ENCODE results near the gene OLFM1.

OLFM1 gene

GRCh38 chr9:135090081-135090480 lies 2.6 kb downstream of the OLFM1 start:
- DNase-seq (ENCODE audit: low spot score), result no peak

- DNase-seq (ENCODE audit: low spot score), result no peak
Measured at GRCh38 chr9:135090547-135090946, 3.1 kb downstream of the OLFM1 start.

- DNase-seq (ENCODE audit: low spot score), result no peak
Measured at GRCh38 chr9:135091545-135091944, 4.1 kb downstream of the OLFM1 start.

GRCh38 chr9:135093111-135093510 lies 5.6 kb downstream of the OLFM1 start:
- no peak for DNase-seq (ENCODE audit: low spot score)

GRCh38 chr9:135093911-135094584 lies 6.6 kb downstream of the OLFM1 start:
- DNase-seq (ENCODE audit: low spot score), result no peak

- DNase-seq (ENCODE audit: low spot score), result no peak
Measured at GRCh38 chr9:135095470-135096407, 8.3 kb downstream of the OLFM1 start.

GRCh38 chr9:135096408-135096895 lies 9.0 kb downstream of the OLFM1 start:
- no peak for DNase-seq (ENCODE audit: low spot score)

GRCh38 chr9:135098400-135099105 lies 11.1 kb downstream of the OLFM1 start:
- no peak for DNase-seq (ENCODE audit: low spot score)

GRCh38 chr9:135099574-135099973 lies 12.1 kb downstream of the OLFM1 start:
- no peak for DNase-seq (ENCODE audit: low spot score)

- no peak for DNase-seq (ENCODE audit: low spot score)
Measured at GRCh38 chr9:135100241-135100681, 12.8 kb downstream of the OLFM1 start.

GRCh38 chr9:135100725-135101410 lies 13.4 kb downstream of the OLFM1 start:
- DNase-seq (ENCODE audit: low spot score), result no peak

- DNase-seq (ENCODE audit: low spot score), result no peak
Measured at GRCh38 chr9:135101486-135101885, 14.0 kb downstream of the OLFM1 start.

GRCh38 chr9:135101926-135102325 lies 14.5 kb downstream of the OLFM1 start:
- DNase-seq (ENCODE audit: low spot score), result no peak

- DNase-seq (ENCODE audit: low spot score), result no peak
Measured at GRCh38 chr9:135102331-135102730, 14.9 kb downstream of the OLFM1 start.

GRCh38 chr9:135103001-135103446 lies 15.6 kb downstream of the OLFM1 start:
- DNase-seq (ENCODE audit: low spot score), result no peak

GRCh38 chr9:135103931-135104639 lies 16.6 kb downstream of the OLFM1 start:
- no peak for DNase-seq (ENCODE audit: low spot score)

GRCh38 chr9:135104761-135105160 lies 17.3 kb downstream of the OLFM1 start:
- no peak for DNase-seq (ENCODE audit: low spot score)

- no peak for DNase-seq (ENCODE audit: low spot score)
Measured at GRCh38 chr9:135105211-135105745, 17.8 kb downstream of the OLFM1 start.

- DNase-seq (ENCODE audit: low spot score), result no peak
Measured at GRCh38 chr9:135105938-135106491, 18.5 kb downstream of the OLFM1 start.

- no peak for DNase-seq (ENCODE audit: low spot score)
Measured at GRCh38 chr9:135106551-135107270, 19.2 kb downstream of the OLFM1 start.

All from CD4-positive, alpha-beta T cell treated with Interleukin-2 at 100 ng/mL for 4 hours (primary cell).